DND-41 (cell line): ENCODE data around the gene SRGAP3.

Experiments
- EZH2 ChIP-seq: IDR thresholded peaks from 3 replicates; pipeline ENCODE4 v1.6.1; 2012; ENCODE audit warnings: borderline replicate concordance, low read depth, mild to moderate bottlenecking, moderate library complexity, low read length, inconsistent platforms; ENCODE audit not compliant: severe bottlenecking
- TF ChIP-seq, protein P1 (sequence below): IDR thresholded peaks from 2 replicates; pipeline ENCODE4 v1.5.1; 2012; ENCODE audit warnings: borderline replicate concordance, low read length, moderate library complexity, mild to moderate bottlenecking; ENCODE audit not compliant: poor library complexity, severe bottlenecking; ENCODE audit errors: extremely low read depth

DNA sequence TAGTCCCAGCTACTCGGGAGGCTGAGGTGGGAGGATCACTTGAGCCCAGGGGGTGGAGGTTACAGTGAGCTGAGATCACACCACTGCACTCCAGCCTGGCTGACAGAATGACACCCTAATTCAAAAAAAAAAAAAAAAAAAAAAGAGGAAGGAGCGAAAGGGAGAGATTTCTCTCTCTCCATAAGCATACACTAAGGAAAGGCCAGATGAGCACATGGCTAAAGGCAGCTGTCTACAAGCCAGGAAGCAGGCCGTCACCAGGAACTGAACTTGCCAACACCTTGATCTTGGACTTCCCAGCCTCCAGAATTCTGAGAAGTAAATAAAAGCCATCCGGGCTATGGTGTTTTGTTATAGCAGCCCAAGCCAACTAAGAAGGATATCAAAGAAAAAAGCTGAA lies 7.5 kb downstream of the SRGAP3 start:
- TF ChIP-seq, protein P1, sequence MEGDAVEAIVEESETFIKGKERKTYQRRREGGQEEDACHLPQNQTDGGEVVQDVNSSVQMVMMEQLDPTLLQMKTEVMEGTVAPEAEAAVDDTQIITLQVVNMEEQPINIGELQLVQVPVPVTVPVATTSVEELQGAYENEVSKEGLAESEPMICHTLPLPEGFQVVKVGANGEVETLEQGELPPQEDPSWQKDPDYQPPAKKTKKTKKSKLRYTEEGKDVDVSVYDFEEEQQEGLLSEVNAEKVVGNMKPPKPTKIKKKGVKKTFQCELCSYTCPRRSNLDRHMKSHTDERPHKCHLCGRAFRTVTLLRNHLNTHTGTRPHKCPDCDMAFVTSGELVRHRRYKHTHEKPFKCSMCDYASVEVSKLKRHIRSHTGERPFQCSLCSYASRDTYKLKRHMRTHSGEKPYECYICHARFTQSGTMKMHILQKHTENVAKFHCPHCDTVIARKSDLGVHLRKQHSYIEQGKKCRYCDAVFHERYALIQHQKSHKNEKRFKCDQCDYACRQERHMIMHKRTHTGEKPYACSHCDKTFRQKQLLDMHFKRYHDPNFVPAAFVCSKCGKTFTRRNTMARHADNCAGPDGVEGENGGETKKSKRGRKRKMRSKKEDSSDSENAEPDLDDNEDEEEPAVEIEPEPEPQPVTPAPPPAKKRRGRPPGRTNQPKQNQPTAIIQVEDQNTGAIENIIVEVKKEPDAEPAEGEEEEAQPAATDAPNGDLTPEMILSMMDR, result no peak
- TF ChIP-seq EZH2, result no peak
